ENCODE data around the gene CAPN2.

The CAPN2 gene

GRCh38 chr1:223712194-223712849 is at the start of gene CAPN2:
Gene CAPN2, plus strand, starts transcription at chr1:223712539. Its CDS starts 102 bp downstream, at chr1:223712641.
- peak within 1 kb of the TSS; percentile 55 for H3K27ac ChIP-seq
- H3K4me2 ChIP-seq = peak within 1 kb of the TSS; percentile 92
- peak within 1 kb of the TSS; percentile 92 for H3K9ac ChIP-seq
- H3K79me2 ChIP-seq (ENCODE audit: insufficient read depth, low read depth) = peaks cover 11% of the 10 kb centered on the region; the same call in 1 of the 2 replicates
- peak within 1 kb of the TSS; percentile 82 for H2AFZ ChIP-seq (ENCODE audit: low read depth)
- no peaks in the 10 kb centered on the region for H3K36me3 ChIP-seq (ENCODE audit: insufficient read depth)
- H4K20me1 ChIP-seq (ENCODE audit: insufficient read depth) = no peaks in the 10 kb centered on the region
- peaks cover 46% of the 10 kb centered on the region for H3K4me1 ChIP-seq (ENCODE audit: low read depth, poor library complexity, severe bottlenecking)
- peak within 1 kb of the TSS; percentile 75 for H3K4me3 ChIP-seq (IDR thresholded peaks at IDR 0.05; ENCODE audit: insufficient read depth, low read depth, low read length)
- peak; percentile 42 for TF ChIP-seq CTCF (conservative IDR thresholded peaks at IDR 0.05; ENCODE audit: low read depth, low read length)
- no peaks in the 10 kb centered on the region for H3K27me3 ChIP-seq (ENCODE audit: insufficient read depth, low read depth)

GRCh38 chr1:223662943-223663342 is 49.4 kb upstream of the CAPN2 start:
- TF ChIP-seq CTCF (conservative IDR thresholded peaks at IDR 0.05; ENCODE audit: low read depth, low read length) = no peak
- H3K4me1 ChIP-seq (ENCODE audit: low read depth, poor library complexity, severe bottlenecking) = no peaks in the 10 kb centered on the region
- H3K9ac ChIP-seq = no peak overlapping the region
- no peaks in the 10 kb centered on the region for H3K36me3 ChIP-seq (ENCODE audit: insufficient read depth)
- no peaks in the 10 kb centered on the region for H3K79me2 ChIP-seq (ENCODE audit: insufficient read depth, low read depth)
- no peak overlapping the region for H2AFZ ChIP-seq (ENCODE audit: low read depth)
- no peak overlapping the region for H3K4me3 ChIP-seq (IDR thresholded peaks at IDR 0.05; ENCODE audit: insufficient read depth, low read depth, low read length)
- H3K27ac ChIP-seq = no peak overlapping the region
- H3K4me2 ChIP-seq = no peak overlapping the region
- no peaks in the 10 kb centered on the region for H3K27me3 ChIP-seq (ENCODE audit: insufficient read depth, low read depth)
- no peaks in the 10 kb centered on the region for H4K20me1 ChIP-seq (ENCODE audit: insufficient read depth)

DNA sequence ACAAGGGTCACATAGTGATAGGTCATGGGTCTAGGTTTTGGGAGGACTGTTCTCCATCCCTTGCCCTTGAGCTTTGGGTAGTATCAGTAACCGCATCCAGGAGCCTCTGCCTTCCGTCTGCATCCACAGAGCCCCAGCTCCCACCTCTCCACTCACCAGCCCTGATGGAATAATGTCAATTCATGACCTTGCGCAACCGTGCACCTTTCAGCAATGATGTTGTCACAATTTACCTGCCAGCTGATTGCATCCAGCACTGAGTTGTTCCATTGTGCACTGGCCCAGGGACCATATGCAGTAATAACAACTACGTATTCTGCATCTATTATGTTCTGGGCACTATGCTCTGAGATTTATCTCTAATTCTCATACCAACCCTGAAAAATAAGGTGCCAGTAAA is 48.2 kb upstream of the CAPN2 start:
- Histone ChIP-seq H4K20me1 (ENCODE audit: insufficient read depth) (no peaks in the 10 kb centered on the region), H3K36me3 (ENCODE audit: insufficient read depth) (no peaks in the 10 kb centered on the region), H3K79me2 (ENCODE audit: insufficient read depth, low read depth) (no peaks in the 10 kb centered on the region), H3K27ac (no peak overlapping the region), H2AFZ (ENCODE audit: low read depth) (no peak overlapping the region), H3K4me2 (no peak overlapping the region), H3K27me3 (ENCODE audit: insufficient read depth, low read depth) (no peaks in the 10 kb centered on the region), H3K4me3 (IDR thresholded peaks at IDR 0.05; ENCODE audit: insufficient read depth, low read depth, low read length) (no peak overlapping the region), H3K4me1 (ENCODE audit: low read depth, poor library complexity, severe bottlenecking) (no peaks in the 10 kb centered on the region), H3K9ac (no peak overlapping the region)
- no peak for TF ChIP-seq CTCF (conservative IDR thresholded peaks at IDR 0.05; ENCODE audit: low read depth, low read length)

DNA sequence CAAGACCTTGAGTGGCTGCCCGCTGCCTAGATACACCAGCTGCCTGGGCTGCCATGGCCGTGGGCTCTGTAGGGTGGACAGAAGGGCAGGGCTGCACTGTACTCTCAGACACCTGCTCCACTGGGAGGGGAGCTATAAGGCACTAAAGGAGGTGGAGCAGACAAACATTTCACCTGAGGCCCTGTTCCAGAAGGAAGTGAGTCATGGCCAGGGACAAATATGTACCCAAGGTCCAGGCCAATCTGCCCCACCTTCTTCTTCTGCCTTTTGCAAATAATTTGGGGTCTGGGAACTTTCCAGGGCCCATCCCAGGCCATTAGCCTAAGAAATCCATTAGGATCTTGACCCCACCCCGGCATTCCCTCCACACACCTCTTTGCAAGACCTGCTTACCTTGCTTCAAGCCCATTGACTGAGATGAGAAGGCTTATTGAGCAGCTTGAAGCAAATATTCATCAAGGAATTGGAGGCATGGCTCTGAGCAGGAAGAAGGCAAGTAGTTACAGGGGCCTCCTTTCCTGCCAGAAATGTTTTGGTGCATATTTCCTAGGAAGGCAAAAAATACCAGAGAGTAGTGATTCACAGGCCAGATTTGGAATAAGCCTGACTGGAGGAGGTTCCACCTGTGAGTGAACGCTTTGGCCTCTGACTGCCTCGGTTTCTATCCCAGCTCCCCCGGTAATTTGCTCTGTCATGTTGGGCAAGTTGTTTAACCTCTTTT is 46.6 kb upstream of the CAPN2 start, which contains the start of gene CAPN8:
Gene CAPN8 (minus strand): TSS at position 110 of the 721 bp plus-strand sequence. CDS start 55 bp downstream, at position 55.
- Histone ChIP-seq H3K79me2 (ENCODE audit: insufficient read depth, low read depth) (no peaks in the 10 kb centered on the region), H3K9ac (no peak within 1 kb of the TSS), H3K27ac (no peak within 1 kb of the TSS), H4K20me1 (ENCODE audit: insufficient read depth) (no peaks in the 10 kb centered on the region), H3K27me3 (ENCODE audit: insufficient read depth, low read depth) (no peaks in the 10 kb centered on the region), H3K4me3 (IDR thresholded peaks at IDR 0.05; ENCODE audit: insufficient read depth, low read depth, low read length) (no peak within 1 kb of the TSS), H3K36me3 (ENCODE audit: insufficient read depth) (no peaks in the 10 kb centered on the region), H3K4me1 (ENCODE audit: low read depth, poor library complexity, severe bottlenecking) (no peaks in the 10 kb centered on the region), H2AFZ (ENCODE audit: low read depth) (no peak within 1 kb of the TSS), H3K4me2 (no peak within 1 kb of the TSS)
- TF ChIP-seq CTCF (conservative IDR thresholded peaks at IDR 0.05; ENCODE audit: low read depth, low read length) = no peak
